Activated CD4-positive, alpha-beta T cell treated with anti-CD3 and anti-CD28 coated beads, Interleukin-10, Interleukin-2, amounts not matched to agents 100 ng/mL and 50 ng/mL, durations not matched to agents 16 hours and 8 hours (primary cell): ENCODE data around the gene NME4.

Experiments used
- DNase-seq: peaks from one replicate; pipeline ENCODE4 v3.0.0-alpha.2; 2020

The NME4 gene

GRCh38 chr16:363766-364490 is 33.1 kb upstream of the NME4 start:
- no peak for DNase-seq

- no peak for DNase-seq
Observed at GRCh38 chr16:364595-365491, 32.2 kb upstream of the NME4 start.

GRCh38 chr16:366476-366875 is 30.5 kb upstream of the NME4 start:
- DNase-seq, result no peak

DNA sequence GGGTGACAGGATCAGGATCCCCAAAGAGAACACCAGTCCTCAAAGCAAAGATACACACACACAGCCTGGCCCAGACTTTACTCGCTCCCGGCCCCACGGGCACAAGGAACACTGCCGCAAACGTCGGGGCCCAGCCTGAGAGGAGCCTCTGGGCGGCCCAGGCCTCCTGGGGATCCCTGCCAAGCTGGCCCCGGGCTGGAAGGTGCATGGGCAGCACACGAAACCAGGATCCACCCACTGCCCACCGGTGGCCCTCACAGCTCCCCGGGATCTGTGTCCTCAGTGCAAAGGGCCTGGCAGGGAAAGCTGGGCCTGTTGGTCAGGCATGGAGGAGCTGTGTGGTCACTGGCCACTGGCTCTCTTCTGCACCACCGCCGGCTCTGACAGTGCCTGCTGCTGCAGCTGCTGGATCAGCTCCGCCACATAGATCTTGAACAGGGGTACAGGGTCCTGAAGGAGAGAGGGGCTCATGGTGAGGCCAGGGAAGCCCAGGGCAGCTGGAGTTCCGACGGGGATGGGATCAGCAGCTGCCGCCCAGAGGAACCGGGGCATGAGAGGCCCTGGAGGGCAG is 29.6 kb upstream of the NME4 start:
- no peak for DNase-seq

DNA sequence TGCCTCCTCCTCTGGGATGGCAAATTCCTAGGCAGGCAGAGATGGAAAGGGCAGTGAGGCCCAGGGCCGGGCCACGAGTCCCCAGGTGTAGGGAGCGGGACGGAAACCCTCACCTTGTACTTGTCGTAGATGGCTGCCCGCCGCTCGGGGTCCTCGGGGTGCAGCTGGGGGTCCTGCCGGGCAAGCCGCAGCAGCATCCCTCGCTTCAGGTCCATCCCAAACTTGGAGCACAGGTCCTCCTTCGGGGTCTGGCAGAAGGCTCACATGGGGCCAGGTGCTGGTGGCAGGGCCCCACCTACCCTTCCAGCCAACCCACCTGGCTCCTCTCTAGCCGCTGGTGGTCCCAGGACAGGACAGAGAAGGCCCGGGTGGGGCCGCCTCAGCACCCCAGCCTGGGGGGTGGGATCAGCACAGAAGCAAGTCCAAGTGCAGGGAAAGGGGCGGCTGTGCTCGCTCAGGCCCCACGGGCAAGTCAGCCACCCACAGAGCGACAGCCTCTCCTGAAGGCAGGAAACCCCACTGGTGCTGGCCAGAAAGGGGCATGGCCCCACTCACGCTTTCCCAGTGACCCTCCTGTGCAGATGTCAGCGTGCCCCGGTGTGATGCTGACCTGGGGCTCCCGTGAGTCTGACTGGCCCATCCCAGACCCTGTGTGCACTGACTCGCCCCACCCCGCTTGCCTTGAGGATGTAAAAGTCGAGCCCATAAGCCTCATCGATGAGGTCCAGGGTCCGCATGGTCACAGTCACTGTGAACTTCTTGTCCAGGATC is 28.4 kb upstream of the NME4 start:
- no peak for DNase-seq

DNA sequence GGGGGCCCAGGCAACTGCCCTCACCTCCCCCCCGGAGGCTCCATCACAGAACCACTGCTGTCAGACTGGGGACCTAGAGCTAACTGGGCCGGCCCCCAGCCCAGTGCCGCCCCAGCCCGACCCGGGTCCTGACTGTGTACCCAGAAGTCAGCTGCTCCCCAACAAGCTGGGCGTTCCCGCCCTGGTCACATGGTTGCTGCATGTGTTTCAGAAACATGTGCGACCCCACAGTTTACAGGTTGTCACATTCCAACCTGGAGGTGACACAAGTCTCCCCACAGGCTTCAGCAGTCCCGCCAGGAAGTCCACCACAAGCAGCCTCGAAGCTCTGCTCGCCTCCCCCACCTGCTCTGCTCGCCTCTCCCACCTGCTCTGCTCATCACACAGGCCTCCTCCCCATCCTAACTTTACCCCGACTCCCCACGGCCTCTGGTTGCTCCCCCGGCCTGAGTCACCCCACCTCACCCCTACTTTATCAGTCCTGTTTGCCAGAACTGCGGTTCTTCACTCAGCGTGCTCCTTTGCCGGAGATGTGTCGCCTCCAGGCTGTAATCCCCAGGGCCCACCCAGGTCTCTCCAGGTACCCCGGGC is 27.6 kb upstream of the NME4 start:
- no peak for DNase-seq

- no peak for DNase-seq
Observed at GRCh38 chr16:369866-370436, 27.0 kb upstream of the NME4 start.

GRCh38 chr16:370443-370842 is 26.6 kb upstream of the NME4 start, which contains the start of gene MRPL28:
Gene MRPL28 (minus strand): TSS chr16:370538. CDS start chr16:370218, 320 bp downstream.
- peak; percentile 96 for DNase-seq

- DNase-seq, result no peak
Observed at GRCh38 chr16:370979-371514, 26.0 kb upstream of the NME4 start.

DNA sequence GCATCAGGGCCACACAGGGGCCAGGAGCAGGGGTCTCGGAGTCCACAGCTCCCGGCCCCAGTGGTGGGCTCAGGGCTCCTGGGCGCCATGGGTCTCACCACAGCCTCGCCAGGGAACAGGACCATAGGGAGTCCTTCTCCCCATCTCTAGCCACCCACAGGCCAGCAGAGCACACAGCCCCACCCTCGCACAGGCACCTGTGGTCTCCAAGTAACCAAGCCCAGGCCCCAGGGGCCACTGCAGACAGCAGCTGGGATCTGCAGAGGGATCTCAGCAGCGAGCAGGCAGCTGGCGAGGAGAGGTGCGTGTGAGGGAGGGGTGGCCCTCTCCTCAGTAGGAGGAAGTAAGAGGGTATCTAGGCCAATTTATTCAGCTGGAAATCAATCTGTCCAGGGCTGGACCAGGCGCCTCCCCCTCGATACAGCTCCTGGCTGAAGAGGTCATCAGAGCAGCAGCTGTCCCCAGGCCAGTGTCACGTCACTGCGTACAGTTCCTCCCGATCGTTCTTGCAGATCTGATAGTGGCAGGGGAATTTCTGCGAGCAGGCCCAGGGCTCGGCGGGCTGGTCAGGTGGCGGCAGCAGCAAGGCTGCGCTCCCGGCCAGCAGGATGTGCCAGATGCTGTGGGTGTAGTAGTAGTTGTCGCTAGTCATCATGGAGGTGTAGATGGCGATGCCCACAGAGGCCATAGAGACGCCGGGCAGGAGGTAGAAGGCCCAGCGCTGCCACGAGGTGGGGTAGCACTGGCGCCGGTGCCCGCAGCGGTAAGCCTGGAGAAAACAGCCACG is 25.3 kb upstream of the NME4 start:
- no peak for DNase-seq

DNA sequence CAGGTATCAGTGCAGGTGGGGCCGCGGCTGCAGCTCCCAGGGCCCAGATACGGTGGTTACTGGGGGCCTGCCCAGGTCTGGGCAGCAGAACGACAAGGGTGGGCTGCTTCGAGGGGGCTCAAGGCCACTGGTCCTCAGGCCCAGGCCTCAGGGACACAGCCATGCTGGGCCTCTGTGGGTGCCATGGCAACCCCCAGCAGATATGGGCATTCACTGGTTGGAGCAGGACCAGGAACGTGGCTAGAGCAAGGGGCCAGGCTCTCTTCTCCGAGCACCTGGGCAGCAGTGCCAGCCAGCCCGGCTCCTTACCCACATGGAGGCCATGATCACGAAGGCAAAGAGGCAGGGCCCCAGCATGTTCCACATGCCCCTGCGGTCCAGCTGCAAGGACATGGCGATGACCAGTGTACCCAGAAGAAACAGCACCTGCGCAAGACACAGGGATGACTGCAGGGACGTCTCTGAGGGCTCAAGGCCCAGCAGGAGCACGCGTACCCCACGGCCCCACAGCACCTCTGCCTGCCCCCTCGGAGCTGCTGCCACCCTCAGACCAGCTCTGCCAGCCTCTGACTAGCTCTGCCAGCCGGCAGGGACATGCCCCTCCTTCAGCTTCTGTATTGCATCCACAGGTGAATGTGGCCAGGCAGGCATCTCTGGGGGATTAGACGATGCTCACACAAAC is 24.6 kb upstream of the NME4 start:
- no peak for DNase-seq

- DNase-seq, result no peak
Observed at GRCh38 chr16:373020-373598, 23.9 kb upstream of the NME4 start.

DNA sequence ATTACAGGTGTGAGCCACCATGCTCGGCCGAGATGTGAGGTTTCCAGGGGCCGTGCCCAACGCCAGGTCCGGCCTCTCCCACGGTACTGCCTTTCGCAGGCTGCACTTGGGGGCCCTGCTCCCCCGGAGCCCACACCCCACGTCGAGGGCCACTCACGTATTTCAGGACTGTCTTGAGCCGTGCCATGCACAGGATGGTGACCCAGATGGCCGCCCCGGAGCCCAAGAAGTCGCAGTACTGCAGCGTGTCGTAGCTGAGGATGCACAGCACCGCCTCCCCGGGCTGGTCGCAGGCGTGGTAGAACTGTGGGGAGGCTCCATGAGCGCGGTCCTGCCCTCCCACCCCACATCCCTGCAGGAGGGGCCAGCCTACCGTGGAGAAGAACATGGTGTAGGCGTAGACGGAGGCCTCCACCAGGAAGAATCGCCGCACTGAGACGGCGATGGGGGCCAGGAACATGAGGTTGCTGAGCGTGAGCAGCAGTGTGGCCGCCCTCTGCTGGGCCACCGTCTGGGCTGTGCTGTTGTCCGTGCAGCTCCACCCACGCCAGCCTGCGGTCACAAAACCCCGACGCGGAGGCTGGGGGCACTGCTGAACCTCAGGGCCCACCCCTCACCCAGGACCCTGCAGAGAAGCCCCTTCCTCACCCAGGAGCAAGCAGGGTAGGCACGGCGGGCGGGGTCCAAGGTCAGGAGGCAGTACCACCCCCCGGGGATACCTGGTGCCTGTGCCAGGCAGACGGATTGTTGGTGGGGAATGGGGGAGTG is 23.0 kb upstream of the NME4 start:
- DNase-seq, result no peak

DNA sequence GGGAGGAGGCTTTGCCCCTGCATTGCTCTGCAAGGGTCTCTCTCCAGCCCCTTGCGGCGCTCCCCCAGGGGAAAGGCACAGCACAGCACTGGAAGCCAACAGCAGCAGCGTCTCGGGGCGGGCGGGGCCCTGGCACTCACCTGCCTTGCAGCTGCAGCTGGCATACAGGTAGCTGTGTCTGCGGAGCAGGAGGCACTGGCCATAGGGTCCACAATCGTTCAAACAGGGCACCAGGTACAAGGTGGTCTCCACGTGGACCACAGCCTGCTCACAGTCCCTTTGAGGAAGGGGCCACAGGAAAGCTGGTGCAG is 22.4 kb upstream of the NME4 start:
- DNase-seq, result no peak

- DNase-seq, result no peak
Observed at GRCh38 chr16:375212-375611, 21.8 kb upstream of the NME4 start.

GRCh38 chr16:375927-376816 is 20.8 kb upstream of the NME4 start:
- no peak for DNase-seq

- no peak for DNase-seq
Observed at GRCh38 chr16:376817-377418, 20.1 kb upstream of the NME4 start.

DNA sequence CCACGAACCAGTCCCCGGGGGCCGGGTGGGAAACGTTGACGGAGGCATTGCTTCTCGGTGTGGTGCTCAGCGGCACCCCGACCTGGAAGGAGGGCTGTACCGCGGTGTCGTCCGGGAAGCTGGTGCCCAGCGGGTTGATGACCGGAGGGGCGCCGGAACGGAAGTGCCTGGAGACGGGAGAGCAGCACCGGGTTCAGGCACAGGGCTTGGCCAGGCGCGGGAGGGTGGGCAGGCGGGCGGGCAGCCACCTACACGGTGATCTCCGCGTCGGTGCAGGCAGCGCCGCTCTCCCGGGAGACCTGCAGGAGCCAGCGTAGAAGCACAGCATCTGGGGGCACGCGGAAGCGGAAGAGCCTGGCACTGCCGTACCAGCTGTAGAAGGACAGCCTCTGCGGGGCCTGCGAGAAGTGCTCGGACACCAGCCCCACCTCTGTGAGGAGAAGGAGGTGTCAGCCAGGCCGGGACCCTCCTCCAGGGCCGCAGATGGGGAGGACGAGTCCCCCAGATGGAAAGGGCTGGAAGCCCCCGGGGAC is 19.5 kb upstream of the NME4 start:
- no peak for DNase-seq
